ENCODE data around the gene CUEDC2.
A peak's percentile ranks its signal among the peaks of the same experiment; 100 is the strongest.

Gene CUEDC2

DNA sequence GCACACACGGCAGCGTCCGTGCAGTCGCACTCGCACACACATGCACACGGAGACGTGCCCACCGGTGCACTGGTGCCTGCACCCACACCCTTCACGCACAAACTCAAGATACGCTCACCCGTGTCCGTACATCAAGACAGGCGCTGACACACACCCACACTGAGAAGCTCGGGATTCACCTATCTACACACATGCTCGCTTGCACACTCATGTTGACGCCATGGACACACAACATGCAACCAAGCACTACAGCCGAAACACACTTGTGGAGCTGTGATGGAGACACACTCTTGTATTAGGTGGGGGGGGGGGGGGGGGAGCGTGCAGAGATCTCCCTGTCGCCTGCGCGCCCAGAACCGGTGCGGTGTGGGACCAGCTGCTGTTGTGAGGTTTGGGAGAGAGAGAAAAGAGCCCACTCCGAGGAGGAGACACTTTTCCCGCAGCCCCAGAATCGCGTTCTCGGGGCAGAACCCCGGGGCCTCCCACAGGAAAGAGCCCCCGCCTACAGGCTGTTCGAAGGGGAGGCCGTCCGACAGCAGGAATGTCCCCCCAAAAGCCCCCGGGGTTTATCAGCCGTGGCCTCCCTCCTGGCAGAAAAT is 37.5 kb downstream of the CUEDC2 start (continued):
- TF ChIP-seq ZNF26 (tag by site-specific recombination; IDR thresholded peaks at IDR 0.05) (no peak), ZNF394 (tag by site-specific recombination; IDR thresholded peaks at IDR 0.05; ENCODE audit: borderline replicate concordance) (0 out of 2 replicates have a peak, but pooled peaks have one; percentile 32), ZNF157 (tag by site-specific recombination; IDR thresholded peaks at IDR 0.05) (no peak), KLF10 (tag by site-specific recombination; IDR thresholded peaks at IDR 0.05) (no peak), ZNF837 (tag by site-specific recombination; IDR thresholded peaks at IDR 0.05) (0 out of 2 replicates have a peak, but pooled peaks have one; percentile 34), REPIN1 (tag by site-specific recombination; IDR thresholded peaks at IDR 0.05; ENCODE audit: low read depth) (no peak; the same call in 1 of the 2 replicates), ZNF701 (tag by site-specific recombination; IDR thresholded peaks at IDR 0.05) (no peak), ZNF138 (tag by site-specific recombination; IDR thresholded peaks at IDR 0.05; ENCODE audit: borderline replicate concordance) (no peak), ZNF521 (tag by site-specific recombination; IDR thresholded peaks at IDR 0.05) (no peak), ZSCAN23 (tag by site-specific recombination; IDR thresholded peaks at IDR 0.05) (no peak), OVOL3 (tag by site-specific recombination; IDR thresholded peaks at IDR 0.05) (no peak), KLF16 (tag by site-specific recombination; IDR thresholded peaks at IDR 0.05) (0 out of 2 replicates have a peak, but pooled peaks have one; percentile 8), ZFP3 (tag by site-specific recombination; IDR thresholded peaks at IDR 0.05; ENCODE audit: low read depth) (no peak), ZNF18 (tag by site-specific recombination; IDR thresholded peaks at IDR 0.05) (0 out of 2 replicates have a peak, but pooled peaks have one; percentile 8), ZSCAN16 (tag by site-specific recombination; IDR thresholded peaks at IDR 0.05) (no peak), ZNF2 (tag by site-specific recombination; IDR thresholded peaks at IDR 0.05) (0 out of 2 replicates have a peak, but pooled peaks have one; percentile 55), KLF9 (tag by site-specific recombination; IDR thresholded peaks at IDR 0.05; ENCODE audit: low read depth) (0 out of 2 replicates have a peak, but pooled peaks have one; percentile 75), PRDM2 (tag by site-specific recombination; IDR thresholded peaks at IDR 0.05; ENCODE audit: borderline replicate concordance) (peak; percentile 96; the same call in 1 of the 2 replicates), ZNF791 (tag by site-specific recombination; IDR thresholded peaks at IDR 0.05) (no peak), GLI4 (tag by site-specific recombination; IDR thresholded peaks at IDR 0.05) (no peak), ZFP41 (tag by site-specific recombination; IDR thresholded peaks at IDR 0.05; ENCODE audit: borderline replicate concordance) (no peak)
- TF ChIP-seq, protein P1, sequence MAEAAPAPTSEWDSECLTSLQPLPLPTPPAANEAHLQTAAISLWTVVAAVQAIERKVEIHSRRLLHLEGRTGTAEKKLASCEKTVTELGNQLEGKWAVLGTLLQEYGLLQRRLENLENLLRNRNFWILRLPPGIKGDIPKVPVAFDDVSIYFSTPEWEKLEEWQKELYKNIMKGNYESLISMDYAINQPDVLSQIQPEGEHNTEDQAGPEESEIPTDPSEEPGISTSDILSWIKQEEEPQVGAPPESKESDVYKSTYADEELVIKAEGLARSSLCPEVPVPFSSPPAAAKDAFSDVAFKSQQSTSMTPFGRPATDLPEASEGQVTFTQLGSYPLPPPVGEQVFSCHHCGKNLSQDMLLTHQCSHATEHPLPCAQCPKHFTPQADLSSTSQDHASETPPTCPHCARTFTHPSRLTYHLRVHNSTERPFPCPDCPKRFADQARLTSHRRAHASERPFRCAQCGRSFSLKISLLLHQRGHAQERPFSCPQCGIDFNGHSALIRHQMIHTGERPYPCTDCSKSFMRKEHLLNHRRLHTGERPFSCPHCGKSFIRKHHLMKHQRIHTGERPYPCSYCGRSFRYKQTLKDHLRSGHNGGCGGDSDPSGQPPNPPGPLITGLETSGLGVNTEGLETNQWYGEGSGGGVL (tag by site-specific recombination; IDR thresholded peaks at IDR 0.05): no peak
- TF ChIP-seq, protein P2, sequence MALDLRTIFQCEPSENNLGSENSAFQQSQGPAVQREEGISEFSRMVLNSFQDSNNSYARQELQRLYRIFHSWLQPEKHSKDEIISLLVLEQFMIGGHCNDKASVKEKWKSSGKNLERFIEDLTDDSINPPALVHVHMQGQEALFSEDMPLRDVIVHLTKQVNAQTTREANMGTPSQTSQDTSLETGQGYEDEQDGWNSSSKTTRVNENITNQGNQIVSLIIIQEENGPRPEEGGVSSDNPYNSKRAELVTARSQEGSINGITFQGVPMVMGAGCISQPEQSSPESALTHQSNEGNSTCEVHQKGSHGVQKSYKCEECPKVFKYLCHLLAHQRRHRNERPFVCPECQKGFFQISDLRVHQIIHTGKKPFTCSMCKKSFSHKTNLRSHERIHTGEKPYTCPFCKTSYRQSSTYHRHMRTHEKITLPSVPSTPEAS (tag by site-specific recombination; IDR thresholded peaks at IDR 0.05): no peak; the same call in 1 of the 2 replicates
- TF ChIP-seq, protein P3, sequence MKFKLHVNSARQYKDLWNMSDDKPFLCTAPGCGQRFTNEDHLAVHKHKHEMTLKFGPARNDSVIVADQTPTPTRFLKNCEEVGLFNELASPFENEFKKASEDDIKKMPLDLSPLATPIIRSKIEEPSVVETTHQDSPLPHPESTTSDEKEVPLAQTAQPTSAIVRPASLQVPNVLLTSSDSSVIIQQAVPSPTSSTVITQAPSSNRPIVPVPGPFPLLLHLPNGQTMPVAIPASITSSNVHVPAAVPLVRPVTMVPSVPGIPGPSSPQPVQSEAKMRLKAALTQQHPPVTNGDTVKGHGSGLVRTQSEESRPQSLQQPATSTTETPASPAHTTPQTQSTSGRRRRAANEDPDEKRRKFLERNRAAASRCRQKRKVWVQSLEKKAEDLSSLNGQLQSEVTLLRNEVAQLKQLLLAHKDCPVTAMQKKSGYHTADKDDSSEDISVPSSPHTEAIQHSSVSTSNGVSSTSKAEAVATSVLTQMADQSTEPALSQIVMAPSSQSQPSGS (tag by site-specific recombination; IDR thresholded peaks at IDR 0.05; ENCODE audit: low read depth): no peak
